Activated CD8-positive, alpha-beta memory T cell treated with anti-CD3 and anti-CD28 coated beads, Interleukin-2, amount 50 U/mL, for 24 hours (primary cell): ENCODE measurements around the gene MLH1.
"Not testable (repeated sequence)": the region's sequence is repeated elsewhere in the genome, so short reads cannot be mapped to it uniquely, and the experiment has no call there.

ENCODE experiments used
- DNase-seq: peaks from one replicate; pipeline ENCODE4 v3.0.0-alpha.2; 2020; ENCODE audit errors: extremely low read depth

Gene MLH1

GRCh38 chr3:37039161-37039846, 46.0 kb downstream of the MLH1 start:
- no peak for DNase-seq

GRCh38 chr3:37040231-37040630, 46.9 kb downstream of the MLH1 start:
- DNase-seq = no peak

GRCh38 chr3:37041546-37042195, 48.4 kb downstream of the MLH1 start:
- DNase-seq = no peak

- DNase-seq = not testable (repeated sequence)
These were observed 49.4 kb downstream of the MLH1 start for GRCh38 chr3:37042712-37043111.

DNA sequence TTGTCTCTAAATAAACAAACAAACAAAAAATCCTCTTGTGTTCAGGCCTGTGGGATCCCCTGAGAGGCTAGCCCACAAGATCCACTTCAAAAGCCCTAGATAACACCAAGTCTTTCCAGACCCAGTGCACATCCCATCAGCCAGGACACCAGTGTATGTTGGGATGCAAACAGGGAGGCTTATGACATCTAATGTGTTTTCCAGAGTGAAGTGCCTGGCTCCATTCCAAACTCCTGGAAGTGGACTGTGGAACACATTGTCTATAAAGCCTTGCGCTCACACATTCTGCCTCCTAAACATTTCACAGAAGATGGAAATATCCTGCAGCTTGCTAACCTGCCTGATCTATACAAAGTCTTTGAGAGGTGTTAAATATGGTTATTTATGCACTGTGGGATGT, 57.0 kb downstream of the MLH1 start:
- no peak for DNase-seq

GRCh38 chr3:37052860-37053259, 59.5 kb downstream of the MLH1 start:
- DNase-seq = no peak

- no peak for DNase-seq
These were observed 60.0 kb downstream of the MLH1 start for GRCh38 chr3:37053337-37053736.

GRCh38 chr3:37053753-37054152, 60.4 kb downstream of the MLH1 start:
- no peak for DNase-seq

- DNase-seq = no peak
These were observed 61.1 kb downstream of the MLH1 start for GRCh38 chr3:37054370-37054769.

DNA sequence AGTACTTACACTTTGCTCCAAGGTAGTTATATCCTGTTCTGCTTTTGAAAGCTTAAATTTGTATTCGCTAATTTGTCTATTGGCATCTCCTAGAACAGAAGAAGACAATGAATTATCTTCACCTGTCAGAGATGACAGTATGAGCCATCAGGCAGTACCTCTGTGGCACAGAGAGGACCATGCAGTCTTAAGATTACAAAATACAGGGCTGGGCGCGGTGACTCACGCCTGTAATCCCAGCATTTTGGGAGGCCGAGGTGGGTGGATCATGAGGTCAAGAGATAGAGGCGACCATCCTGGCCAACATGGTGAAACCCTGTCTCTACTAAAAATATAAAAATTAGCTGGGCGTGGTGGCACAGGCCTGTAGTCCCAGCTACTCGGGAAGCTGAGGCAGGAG, 61.8 kb downstream of the MLH1 start:
- DNase-seq = not testable (repeated sequence)

- no peak for DNase-seq
These were observed 63.5 kb downstream of the MLH1 start for GRCh38 chr3:37056826-37057225.

- DNase-seq = no peak
These were observed 64.8 kb downstream of the MLH1 start for GRCh38 chr3:37058117-37058516.

DNA sequence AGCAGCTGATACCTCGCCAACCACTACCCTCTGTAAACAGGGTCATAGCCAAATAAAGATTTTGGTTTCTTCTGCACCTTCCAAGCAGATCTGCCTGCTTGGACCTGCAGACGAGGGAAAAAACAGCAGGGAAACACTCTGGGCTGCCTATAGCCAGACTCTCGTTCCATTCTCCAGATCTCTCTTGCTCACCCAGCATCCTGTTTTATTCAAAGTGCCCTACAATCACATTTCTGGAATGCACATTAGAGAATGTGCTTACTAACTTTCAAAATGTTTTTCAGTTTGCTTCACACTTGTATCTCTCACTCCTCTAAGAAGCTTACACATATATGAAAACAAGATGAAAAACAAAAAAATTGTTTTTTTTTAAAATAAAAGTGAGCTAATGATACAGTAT, 71.4 kb downstream of the MLH1 start:
- no peak for DNase-seq

- DNase-seq = no peak
These were observed 74.3 kb downstream of the MLH1 start for GRCh38 chr3:37067577-37067976.

GRCh38 chr3:37068031-37068430, 74.7 kb downstream of the MLH1 start:
- no peak for DNase-seq

DNA sequence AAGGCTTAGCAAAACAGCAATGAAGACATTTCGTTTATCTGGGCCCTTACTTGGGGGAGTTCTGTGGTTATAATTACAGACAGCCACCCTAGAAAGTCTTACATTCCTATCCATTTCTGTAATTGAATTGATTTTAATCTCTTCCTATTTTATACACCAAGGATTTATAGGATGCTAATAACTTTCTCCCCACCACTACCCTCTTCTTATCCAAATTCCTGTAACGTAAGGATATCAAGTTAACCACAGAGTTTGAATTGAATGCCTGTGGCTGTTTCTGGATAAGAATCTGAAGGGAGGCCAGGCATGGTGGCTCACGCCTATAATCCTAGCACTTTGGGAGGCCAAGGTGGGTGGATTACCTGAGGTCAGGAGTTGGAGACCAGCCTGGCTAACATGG, 78.6 kb downstream of the MLH1 start:
- no peak for DNase-seq

DNA sequence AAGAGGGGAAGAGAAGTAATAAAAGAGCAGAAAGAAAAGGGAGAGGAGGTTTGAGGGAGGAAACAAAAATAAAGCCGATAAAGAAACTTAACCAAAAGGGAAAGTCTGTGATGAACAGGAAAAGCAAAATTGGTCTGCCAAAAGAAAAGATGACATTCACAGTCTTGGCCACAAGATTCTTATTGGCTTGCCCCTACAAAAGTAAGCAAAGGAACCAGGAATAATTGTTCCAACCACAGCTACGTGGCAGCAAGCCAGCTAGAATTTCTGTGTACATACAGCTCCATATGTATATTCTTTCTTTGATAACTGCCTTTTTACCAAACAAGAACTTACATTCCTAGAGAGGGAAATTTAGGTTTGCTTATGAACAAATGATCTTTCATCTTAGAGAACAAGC, 79.6 kb downstream of the MLH1 start:
- no peak for DNase-seq

GRCh38 chr3:37074178-37074577, 80.9 kb downstream of the MLH1 start:
- DNase-seq = no peak

DNA sequence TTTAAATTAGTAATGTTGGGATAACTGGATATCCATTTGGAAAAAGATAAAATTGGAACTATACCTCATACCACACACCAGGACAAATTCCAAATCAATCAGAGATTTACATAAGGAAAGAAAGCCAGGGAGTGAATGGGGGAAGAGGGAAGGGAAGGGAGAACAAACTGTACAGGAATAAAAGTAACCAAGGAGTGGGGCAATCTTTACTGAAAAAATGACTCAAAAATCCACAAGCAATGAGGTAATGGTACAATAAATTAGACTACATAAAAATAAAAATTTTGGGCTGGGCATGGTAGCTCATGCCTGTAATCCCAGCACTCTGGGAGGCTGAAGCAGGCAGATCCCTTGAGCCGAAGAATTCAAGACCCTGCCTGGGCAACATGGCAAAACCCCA, 82.6 kb downstream of the MLH1 start:
- DNase-seq = no peak

DNA sequence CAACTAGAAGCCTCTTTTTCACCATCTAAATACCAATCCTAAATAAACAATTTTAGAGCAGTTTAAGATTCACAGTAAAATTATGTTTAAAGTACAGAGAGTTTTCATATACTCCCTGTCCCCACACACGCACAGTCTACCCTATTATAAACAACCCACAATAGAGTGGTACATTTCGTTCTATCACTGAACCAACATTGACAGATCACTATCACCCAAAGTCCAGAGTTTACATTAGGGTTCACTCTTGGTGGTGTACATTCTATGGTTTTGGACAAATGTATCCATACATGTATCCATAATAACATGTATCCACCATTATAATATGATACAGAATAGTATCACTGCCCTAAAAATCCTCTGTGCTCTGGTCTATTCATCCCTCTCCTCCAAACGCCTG, 89.0 kb downstream of the MLH1 start:
- no peak for DNase-seq

DNA sequence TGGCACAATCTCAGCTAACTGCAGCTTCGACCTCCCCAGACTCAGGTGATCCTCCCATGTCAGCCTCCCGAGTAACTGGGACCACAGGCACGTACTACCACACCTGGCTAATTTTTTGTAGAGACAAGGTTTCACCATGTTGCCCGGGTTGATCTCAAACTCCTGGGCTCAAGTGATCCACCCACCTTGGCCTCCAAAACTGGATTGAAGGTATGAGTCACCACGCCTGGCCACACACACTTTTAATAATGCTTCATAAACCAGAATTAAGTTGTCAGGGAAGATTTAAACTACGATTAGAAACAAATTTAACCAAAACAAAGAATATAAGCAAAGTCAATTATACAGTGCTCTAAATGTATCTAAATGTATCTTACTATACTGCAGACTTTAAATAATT, 93.6 kb downstream of the MLH1 start:
- DNase-seq = no peak

DNA sequence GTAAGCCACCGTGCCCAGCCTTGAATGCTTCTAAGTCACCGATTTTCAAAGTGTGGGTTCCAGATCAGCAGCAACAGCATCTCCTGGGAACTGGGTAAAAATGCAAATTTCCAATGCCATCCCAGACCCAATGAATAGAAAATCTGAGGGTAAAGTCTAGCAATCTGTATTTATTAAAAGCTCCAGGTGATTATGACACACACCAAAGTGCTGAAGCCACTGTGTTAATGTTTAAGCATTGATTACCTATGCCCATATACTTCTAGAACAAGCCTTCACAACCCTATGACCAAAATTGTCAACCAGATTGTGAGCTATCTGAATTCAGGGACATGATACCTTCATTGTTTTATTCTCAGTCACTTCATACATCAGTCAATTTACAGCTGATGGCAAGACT, 94.6 kb downstream of the MLH1 start:
- no peak for DNase-seq

- DNase-seq = no peak
These were observed 99.2 kb downstream of the MLH1 start for GRCh38 chr3:37092484-37092883.

DNA sequence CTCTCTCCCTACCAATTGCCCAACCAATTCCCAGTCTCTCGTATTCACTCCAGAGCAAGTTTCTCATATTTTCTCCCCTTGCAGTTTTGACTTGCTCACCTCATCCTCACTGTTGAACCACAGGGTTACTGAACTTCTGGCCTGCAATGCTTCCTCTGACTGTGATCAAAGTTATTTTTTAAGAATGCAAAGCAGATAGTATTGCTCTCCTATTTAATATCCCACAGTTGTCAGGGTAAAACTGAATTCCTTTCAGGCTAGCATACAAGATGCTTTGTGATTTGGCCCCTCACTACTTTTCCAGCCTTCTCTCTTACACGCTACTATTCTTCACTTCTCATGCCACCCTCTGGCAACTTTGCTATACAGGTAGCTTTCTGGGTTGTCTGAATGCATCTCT, 100.2 kb downstream of the MLH1 start:
- DNase-seq = no peak
